NCI-H82 treated with DMSO at 0.1 percent for 48 hours (cell line): ENCODE results near the gene RASAL2.
"Not testable (repeated sequence)": the region's sequence is repeated elsewhere in the genome, so short reads cannot be mapped to it uniquely, and the experiment has no call there.

ENCODE experiments used
- DNase-seq: peaks from one replicate; lab custom pipeline; 2025; ENCODE audit not compliant: unreplicated experiment; lab: John Stamatoyannopoulos, UW

The RASAL2 gene

GRCh38 chr1:178275049-178275448, 181.1 kb downstream of the RASAL2 start:
- DNase-seq, result no peak

GRCh38 chr1:178275553-178275952, 181.6 kb downstream of the RASAL2 start:
- no peak for DNase-seq

- no peak for DNase-seq
These were observed 184.1 kb downstream of the RASAL2 start for GRCh38 chr1:178277793-178278530.

GRCh38 chr1:178278916-178279686, 185.2 kb downstream of the RASAL2 start:
- DNase-seq, result no peak

- no peak for DNase-seq
These were observed 189.1 kb downstream of the RASAL2 start for GRCh38 chr1:178282949-178283367.

- no peak for DNase-seq
These were observed 189.5 kb downstream of the RASAL2 start for GRCh38 chr1:178283409-178283808.

GRCh38 chr1:178284058-178284457, 190.2 kb downstream of the RASAL2 start:
- no peak for DNase-seq

- DNase-seq, result no peak
These were observed 197.3 kb downstream of the RASAL2 start for GRCh38 chr1:178291166-178291565.

- no peak for DNase-seq
These were observed 200.8 kb downstream of the RASAL2 start for GRCh38 chr1:178294654-178295053.

GRCh38 chr1:178300352-178300699, 206.4 kb downstream of the RASAL2 start:
- DNase-seq, result no peak

- DNase-seq, result no peak
These were observed 207.2 kb downstream of the RASAL2 start for GRCh38 chr1:178301141-178301540.

GRCh38 chr1:178307264-178307663, 213.4 kb downstream of the RASAL2 start:
- no peak for DNase-seq

- no peak for DNase-seq
These were observed 214.5 kb downstream of the RASAL2 start for GRCh38 chr1:178308438-178308837.

- peak; percentile 80 for DNase-seq
These were observed 216.8 kb downstream of the RASAL2 start for GRCh38 chr1:178310685-178311105.

GRCh38 chr1:178311164-178311563, 217.3 kb downstream of the RASAL2 start:
- no peak for DNase-seq

- not testable (repeated sequence) for DNase-seq
These were observed 226.5 kb downstream of the RASAL2 start for GRCh38 chr1:178320280-178320982.

- no peak for DNase-seq
These were observed 229.2 kb downstream of the RASAL2 start for GRCh38 chr1:178323067-178323466.

- no peak for DNase-seq
These were observed 230.1 kb downstream of the RASAL2 start for GRCh38 chr1:178324003-178324402.

GRCh38 chr1:178328728-178329127, 234.8 kb downstream of the RASAL2 start:
- no peak for DNase-seq

GRCh38 chr1:178330153-178330552, 236.2 kb downstream of the RASAL2 start:
- no peak for DNase-seq

GRCh38 chr1:178330848-178331497, 237.1 kb downstream of the RASAL2 start:
- no peak for DNase-seq
